PC-9 (cell line): ENCODE measurements around the gene CDC37. TPM values are rescaled to one million over a fixed set of nuclear protein-coding genes. Genes with fewer than 3 reads are reported as not detected.
"Not testable (repeated sequence)": the region's sequence is repeated elsewhere in the genome, so short reads cannot be mapped to it uniquely, and the experiment has no call there.

Experiments used
- BruUV-seq: library from RNA; stranded (reverse); fragments of 400-500 nt; replicated peaks from 2 replicates; lab custom pipeline; 2021; lab: Mats Ljungman, UMichigan
- CTCF ChIA-PET: fragments of 300-600 bp; sonication (Branson Sonifier 250); formaldehyde crosslinking; loops from one replicate; lab custom pipeline; 2022; ENCODE audit warnings: antibody characterized with exemption; lab: Charles Lee
- POLR2A ChIA-PET: fragments of 300-600 bp; sonication (Branson Sonifier 250); formaldehyde crosslinking; loops from one replicate; lab custom pipeline; 2022; ENCODE audit warnings: antibody characterized with exemption; ENCODE audit not compliant: unreplicated experiment; lab: Charles Lee
- DNase-seq, 2 experiments: peaks; one replicate each; pipeline versions ENCODE4 v3.0.0 to v3.0.0-alpha.2; 2015 to 2022; ENCODE audit warnings: mixed read lengths in 1 of 2
- H2AFZ ChIP-seq: fragments of 200-600 bp; sonication (generic); 2 replicates; pipeline ENCODE4 v1.8.1; 2017; ENCODE audit warnings: antibody characterized with exemption
- H3F3A ChIP-seq: fragments of 200-600 bp; sonication (generic); 2 replicates; pipeline ENCODE4 v1.8.1; 2017; ENCODE audit warnings: antibody characterized with exemption, mild to moderate bottlenecking, low read depth; ENCODE audit not compliant: insufficient read depth
- H3K27ac ChIP-seq: fragments of 200-600 bp; sonication (generic); 2 replicates; pipeline ENCODE4 v1.6.1; 2016; ENCODE audit warnings: mixed run types
- H3K27me3 ChIP-seq: fragments of 200-600 bp; sonication (generic); 2 replicates; pipeline ENCODE4 v1.6.1; 2016; ENCODE audit warnings: low read depth, mixed run types; ENCODE audit not compliant: insufficient read depth
- H3K36me3 ChIP-seq: fragments of 200-600 bp; sonication (generic); 2 replicates; pipeline ENCODE4 v1.6.1; 2016; ENCODE audit warnings: low read depth, mixed run types
- H3K4me1 ChIP-seq: fragments of 200-600 bp; sonication (generic); replicated peaks from 2 replicates; pipeline ENCODE4 v1.6.1; 2016; ENCODE audit warnings: mixed run types; ENCODE audit not compliant: insufficient read depth
- H3K4me2 ChIP-seq: fragments of 200-600 bp; sonication (generic); 2 replicates; pipeline ENCODE4 v1.6.1; 2017; ENCODE audit warnings: mixed run types
- H3K4me3 ChIP-seq: fragments of 200-600 bp; sonication (generic); 2 replicates; pipeline ENCODE4 v1.6.1; 2016; ENCODE audit warnings: mixed run types
- H3K79me2 ChIP-seq: fragments of 200-600 bp; sonication (generic); 2 replicates; pipeline ENCODE4 v1.6.1; 2017; ENCODE audit warnings: low read depth, mixed run types
- H3K9me2 ChIP-seq: fragments of 200-600 bp; sonication (generic); 2 replicates; pipeline ENCODE4 v1.8.1; 2017; ENCODE audit warnings: mild to moderate bottlenecking; ENCODE audit not compliant: insufficient read depth
- H3K9me3 ChIP-seq: fragments of 200-600 bp; sonication (generic); 2 replicates; pipeline ENCODE4 v1.8.1; 2016; ENCODE audit warnings: low read depth; ENCODE audit not compliant: insufficient read depth
- H4K20me1 ChIP-seq: fragments of 200-600 bp; sonication (generic); 2 replicates; pipeline ENCODE4 v1.8.1; 2017; ENCODE audit not compliant: insufficient read depth
- EZH2 ChIP-seq: fragments of 200-600 bp; sonication (generic); IDR thresholded peaks from 2 replicates; pipeline ENCODE4 v1.8.0; 2017; ENCODE audit warnings: antibody characterized with exemption, low read depth
- intact Hi-C: fragments of 100-400 bp; cut with micrococcal nuclease; formaldehyde crosslinking; loops from one replicate; pipeline ENCODE4 v1.10.0; 2022; ENCODE audit not compliant: unreplicated experiment
- total RNA-seq: library from RNA; stranded (reverse); gene quantifications from 2 replicates; pipeline ENCODE4 v1.2.3, GENCODE V29; 2021
- TF ChIP-seq, protein P1 (sequence below): fragments of 200-600 bp; sonication (generic); conservative IDR thresholded peaks from 2 replicates; pipeline ENCODE4 v1.6.1; 2017; ENCODE audit warnings: mixed run types, antibody characterized with exemption, mild to moderate bottlenecking, moderate library complexity

CDC37 gene
- total RNA-seq, 1 experiment from 2014 or later: 191 TPM

DNA sequence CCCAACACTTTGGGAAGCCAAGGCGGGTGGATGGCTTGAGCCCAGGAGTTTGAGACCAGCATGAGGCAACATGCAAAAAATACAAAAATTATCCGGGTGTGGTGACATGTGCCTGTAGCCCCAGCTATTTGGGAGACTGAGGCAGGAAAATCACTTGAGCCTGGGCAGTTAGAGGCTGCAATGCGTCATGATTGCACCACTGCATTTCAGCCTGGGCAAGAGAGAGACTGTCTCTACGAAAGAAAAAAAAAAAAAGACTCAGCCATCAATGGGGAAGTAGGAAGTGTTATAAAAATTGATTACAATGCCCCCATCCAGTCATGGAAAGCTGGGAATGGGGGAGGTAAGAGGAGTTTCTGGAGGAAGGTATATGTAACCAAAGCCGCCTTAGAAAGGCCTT, 28.4 kb downstream of the CDC37 start:
- Histone ChIP-seq H3K27ac (no peak overlapping the region), H3K36me3 (peaks cover 6% of the 10 kb centered on the region; the same call in 1 of the 2 replicates), H3K27me3 (no peaks in the 10 kb centered on the region), H3K4me3 (no peak overlapping the region), H3K9me2 (no peaks in the 10 kb centered on the region), H2AFZ (no peak overlapping the region), H4K20me1 (no peaks in the 10 kb centered on the region), H3K79me2 (peaks cover 5% of the 10 kb centered on the region), H3K9me3 (no peaks in the 10 kb centered on the region), H3K4me1 (peaks cover 6% of the 10 kb centered on the region), H3F3A (peaks cover 6% of the 10 kb centered on the region; the same call in 1 of the 2 replicates), H3K4me2 (no peak overlapping the region)
- DNase-seq: no peak
- CTCF ChIA-PET: interaction anchor here (0.7 kb wide), 1 partner anchor 347 kb away, joined by 7 read pairs; no protein-coding TSS in a partner anchor
- intact Hi-C loops: no loop called here
- POLR2A ChIA-PET: no interaction called here
- BruUV-seq: no TSS peak
- TF ChIP-seq, protein P1, sequence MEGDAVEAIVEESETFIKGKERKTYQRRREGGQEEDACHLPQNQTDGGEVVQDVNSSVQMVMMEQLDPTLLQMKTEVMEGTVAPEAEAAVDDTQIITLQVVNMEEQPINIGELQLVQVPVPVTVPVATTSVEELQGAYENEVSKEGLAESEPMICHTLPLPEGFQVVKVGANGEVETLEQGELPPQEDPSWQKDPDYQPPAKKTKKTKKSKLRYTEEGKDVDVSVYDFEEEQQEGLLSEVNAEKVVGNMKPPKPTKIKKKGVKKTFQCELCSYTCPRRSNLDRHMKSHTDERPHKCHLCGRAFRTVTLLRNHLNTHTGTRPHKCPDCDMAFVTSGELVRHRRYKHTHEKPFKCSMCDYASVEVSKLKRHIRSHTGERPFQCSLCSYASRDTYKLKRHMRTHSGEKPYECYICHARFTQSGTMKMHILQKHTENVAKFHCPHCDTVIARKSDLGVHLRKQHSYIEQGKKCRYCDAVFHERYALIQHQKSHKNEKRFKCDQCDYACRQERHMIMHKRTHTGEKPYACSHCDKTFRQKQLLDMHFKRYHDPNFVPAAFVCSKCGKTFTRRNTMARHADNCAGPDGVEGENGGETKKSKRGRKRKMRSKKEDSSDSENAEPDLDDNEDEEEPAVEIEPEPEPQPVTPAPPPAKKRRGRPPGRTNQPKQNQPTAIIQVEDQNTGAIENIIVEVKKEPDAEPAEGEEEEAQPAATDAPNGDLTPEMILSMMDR: no peak
- no peak for TF ChIP-seq EZH2

DNA sequence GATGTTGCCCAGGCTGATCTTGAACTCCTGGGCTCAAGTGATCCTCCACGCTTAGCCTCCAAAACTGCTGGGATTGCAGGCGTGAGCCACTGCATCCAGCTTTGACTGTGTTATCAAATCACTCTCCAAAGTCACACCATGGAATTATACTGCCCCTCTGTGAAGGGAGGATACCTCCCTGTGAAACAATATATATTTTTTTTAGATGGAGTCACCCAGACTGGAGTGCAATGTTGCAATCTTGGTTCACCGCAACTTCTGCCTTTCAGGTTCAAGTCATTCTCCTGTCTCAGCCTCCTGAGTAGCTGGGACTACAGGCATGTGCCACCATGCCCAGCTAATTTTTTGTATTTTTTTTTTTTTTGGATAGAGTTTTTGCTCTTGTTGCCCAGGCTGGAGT, 30.7 kb downstream of the CDC37 start:
- ChIA-PET CTCF (no interaction called here), POLR2A (no interaction called here)
- H3K4me2 ChIP-seq: no peak overlapping the region
- H3K9me2 ChIP-seq: no peaks in the 10 kb centered on the region
- peaks cover 6% of the 10 kb centered on the region; the same call in 1 of the 2 replicates for H3F3A ChIP-seq
- intact Hi-C loops: no loop called here
- peaks cover 5% of the 10 kb centered on the region; the same call in 1 of the 2 replicates for H3K36me3 ChIP-seq
- no peaks in the 10 kb centered on the region for H3K4me1 ChIP-seq
- no peak overlapping the region for H3K4me3 ChIP-seq
- H4K20me1 ChIP-seq: no peaks in the 10 kb centered on the region
- TF ChIP-seq, protein P1: no peak
- H2AFZ ChIP-seq: no peak overlapping the region
- no peaks in the 10 kb centered on the region for H3K27me3 ChIP-seq
- DNase-seq: no peak
- H3K27ac ChIP-seq: no peak overlapping the region
- BruUV-seq: no TSS peak
- H3K79me2 ChIP-seq: no peaks in the 10 kb centered on the region
- H3K9me3 ChIP-seq: no peaks in the 10 kb centered on the region

DNA sequence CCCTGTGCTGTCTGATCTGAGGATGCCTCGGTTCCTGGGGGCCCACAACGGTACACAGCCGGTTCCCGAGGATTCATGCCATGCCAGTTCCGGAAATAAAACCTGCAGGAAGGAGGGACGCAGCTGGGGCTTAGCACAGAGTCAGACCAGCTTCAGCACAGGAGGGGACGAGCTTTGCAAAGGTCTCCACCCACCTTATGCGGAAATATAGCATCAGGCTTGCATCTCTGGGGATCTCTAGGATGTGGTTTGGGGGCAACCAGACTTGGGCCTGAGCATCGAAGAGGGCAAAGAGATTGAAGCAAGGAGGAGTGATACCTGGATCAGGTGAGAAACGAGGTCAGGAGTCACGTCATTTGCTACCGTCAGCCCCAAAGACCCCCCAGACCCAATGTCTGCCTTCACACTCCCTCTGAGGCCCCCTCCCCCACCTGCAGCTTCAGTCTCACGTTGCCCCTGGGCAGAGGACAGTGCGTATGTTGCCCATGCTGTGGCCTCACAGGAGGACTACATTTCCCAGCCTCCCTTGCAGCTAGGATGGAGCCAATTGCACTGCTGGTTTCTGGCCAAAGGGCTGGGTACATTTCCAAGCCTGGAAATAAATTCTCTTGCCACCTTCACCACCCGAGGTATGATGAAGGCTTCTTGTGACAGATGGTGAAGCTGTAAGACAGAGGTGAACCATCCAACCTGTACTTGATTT, 35.1 kb downstream of the CDC37 start:
- Histone ChIP-seq H3K79me2 (no peaks in the 10 kb centered on the region), H3K4me1 (no peaks in the 10 kb centered on the region), H3K27ac (no peak overlapping the region), H3F3A (peaks cover 6% of the 10 kb centered on the region; the same call in 1 of the 2 replicates), H3K9me2 (no peaks in the 10 kb centered on the region), H3K4me3 (no peak overlapping the region), H3K4me2 (no peak overlapping the region), H3K9me3 (no peaks in the 10 kb centered on the region), H3K36me3 (peaks cover 10% of the 10 kb centered on the region), H4K20me1 (no peaks in the 10 kb centered on the region), H3K27me3 (no peaks in the 10 kb centered on the region), H2AFZ (no peak overlapping the region)
- DNase-seq: no peak
- CTCF ChIA-PET: interaction anchor here (0.6 kb wide), 2 partner anchors 15 to 698 kb away, joined by 3 read pairs; no protein-coding TSS in a partner anchor
- TF ChIP-seq EZH2: no peak
- TF ChIP-seq, protein P1: no peak
- intact Hi-C loops: no loop called here
- POLR2A ChIA-PET: no interaction called here
- no TSS peak for BruUV-seq

DNA sequence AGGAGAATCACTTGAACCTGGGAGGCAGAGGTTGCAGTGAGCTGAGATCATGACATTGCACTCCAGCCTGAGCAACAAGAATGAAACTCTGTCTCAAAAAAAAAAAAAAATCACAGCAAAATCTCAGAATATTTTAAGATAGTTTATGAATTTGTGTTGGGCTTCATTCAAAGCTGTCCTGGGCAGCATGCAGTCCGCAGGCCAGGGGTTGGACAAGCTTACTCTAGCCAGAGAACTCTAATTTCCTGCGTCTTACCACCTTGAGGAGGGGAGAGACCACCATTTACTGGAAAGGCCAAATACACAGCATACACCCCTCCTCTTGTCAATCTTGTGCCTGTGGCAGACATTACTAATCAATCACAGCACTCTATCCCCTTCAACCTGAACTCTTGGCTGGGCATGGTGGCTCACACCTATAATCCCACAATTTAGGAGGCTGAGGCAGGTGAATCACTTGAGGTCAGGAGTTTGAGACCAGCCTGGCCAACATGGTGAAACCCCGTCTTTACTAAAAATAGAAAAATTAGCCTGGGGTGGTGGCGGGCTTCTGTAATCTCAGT, 36.3 kb downstream of the CDC37 start:
- H3K9me3 ChIP-seq, H3K9me2 ChIP-seq, H3F3A ChIP-seq, H3K27me3 ChIP-seq, H3K27ac ChIP-seq, H3K79me2 ChIP-seq, POLR2A ChIA-PET, H2AFZ ChIP-seq, intact Hi-C loops, H3K4me2 ChIP-seq, BruUV-seq, H4K20me1 ChIP-seq, DNase-seq, H3K4me1 ChIP-seq, H3K4me3 ChIP-seq: not testable (repeated sequence)
- H3K36me3 ChIP-seq: peaks cover 10% of the 10 kb centered on the region
- CTCF ChIA-PET: interaction anchor here (0.6 kb wide), 1 partner anchor 111 kb away, joined by 4 read pairs; no protein-coding TSS in a partner anchor
